ENCODE results near the gene CRTAC1.

DNA sequence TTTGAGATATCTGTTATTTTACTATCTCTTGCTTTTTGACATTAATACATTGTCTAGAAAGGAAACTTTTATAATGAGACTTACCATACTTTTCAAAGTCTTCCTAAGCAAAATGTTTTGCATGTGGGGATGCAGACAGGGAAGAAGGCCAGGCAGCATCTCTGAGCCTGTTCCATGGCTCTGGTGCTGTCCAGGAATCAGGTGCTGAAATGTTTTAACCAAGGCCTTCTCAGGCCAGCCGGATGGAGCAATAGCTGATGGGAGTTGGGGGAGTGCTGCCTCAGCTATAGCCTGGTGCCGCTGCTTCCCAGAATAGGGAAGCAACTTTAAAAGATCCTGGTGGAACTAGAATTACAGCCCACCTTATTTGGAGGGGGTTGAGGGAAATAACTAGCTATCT lies 38.5 kb downstream of the CRTAC1 start:
- TF ChIP-seq, protein P1, sequence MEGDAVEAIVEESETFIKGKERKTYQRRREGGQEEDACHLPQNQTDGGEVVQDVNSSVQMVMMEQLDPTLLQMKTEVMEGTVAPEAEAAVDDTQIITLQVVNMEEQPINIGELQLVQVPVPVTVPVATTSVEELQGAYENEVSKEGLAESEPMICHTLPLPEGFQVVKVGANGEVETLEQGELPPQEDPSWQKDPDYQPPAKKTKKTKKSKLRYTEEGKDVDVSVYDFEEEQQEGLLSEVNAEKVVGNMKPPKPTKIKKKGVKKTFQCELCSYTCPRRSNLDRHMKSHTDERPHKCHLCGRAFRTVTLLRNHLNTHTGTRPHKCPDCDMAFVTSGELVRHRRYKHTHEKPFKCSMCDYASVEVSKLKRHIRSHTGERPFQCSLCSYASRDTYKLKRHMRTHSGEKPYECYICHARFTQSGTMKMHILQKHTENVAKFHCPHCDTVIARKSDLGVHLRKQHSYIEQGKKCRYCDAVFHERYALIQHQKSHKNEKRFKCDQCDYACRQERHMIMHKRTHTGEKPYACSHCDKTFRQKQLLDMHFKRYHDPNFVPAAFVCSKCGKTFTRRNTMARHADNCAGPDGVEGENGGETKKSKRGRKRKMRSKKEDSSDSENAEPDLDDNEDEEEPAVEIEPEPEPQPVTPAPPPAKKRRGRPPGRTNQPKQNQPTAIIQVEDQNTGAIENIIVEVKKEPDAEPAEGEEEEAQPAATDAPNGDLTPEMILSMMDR (IDR thresholded peaks at IDR 0.05): no peak
- no peak for TF ChIP-seq POLR2A (IDR thresholded peaks at IDR 0.05)

Data from lower leg skin (tissue), 3 donors.